Measurements from ENCODE around the gene MACROH2A1. TPM values are rescaled to one million over a fixed set of nuclear protein-coding genes. Genes with fewer than 3 reads are reported as not detected.

The MACROH2A1 gene
- polyA plus RNA-seq, 1 experiment = 129 TPM

Small RNA genes within 50 kb of the gene (small RNA-seq; reads per million reads assigned to genes)
- not detected for gene DCANP1 (ENCODE audit: insufficient read length, low read depth)

Other genes with a start within 250 kb of the MACROH2A1 start
- gene DCANP1, start 48.1 kb upstream of the MACROH2A1 start, polyA plus RNA-seq (2011; rRNA removed) = not detected in 2 replicates
- gene TIFAB, start 53.1 kb upstream of the MACROH2A1 start, polyA plus RNA-seq (2011; rRNA removed) = not detected in 2 replicates
- not detected in 2 replicates for gene NEUROG1, start 136.7 kb upstream of the MACROH2A1 start, polyA plus RNA-seq (2011; rRNA removed)
- not detected in 2 replicates for gene CXCL14, start 179.8 kb upstream of the MACROH2A1 start, polyA plus RNA-seq (2011; rRNA removed)

All from AG04450 (cell line).